HEK293 (cell line): Measurements from ENCODE around the gene LAMB4.

Experiments used
- CTCF ChIA-PET: fragments of 350-600 bp; formaldehyde crosslinking; extraction: SDS; loops from one replicate; lab custom pipeline; 2021; ENCODE audit warnings: antibody characterized with exemption; lab: Yijun Ruan, JAX
- POLR2A ChIA-PET: fragments of 300-600 bp; formaldehyde crosslinking; extraction: SDS; loops from one replicate; lab custom pipeline; 2020; ENCODE audit warnings: antibody characterized with exemption, inconsistent platforms; lab: Yijun Ruan, JAX
- H3K27ac ChIP-seq: fragments of 200-500 bp; sonication (Bioruptor generic); 2 replicates; pipeline ENCODE4 v1.5.1; 2014; ENCODE audit warnings: low read depth, low read length, control low read depth, inconsistent platforms; ENCODE audit errors: extremely low read depth
- H3K36me3 ChIP-seq, 2 experiments: fragments of 200-500 bp in 1 of 2; sonication (Bioruptor generic) in 1 of 2; 1 replicate in 1 of 2; 2 replicates in 1 of 2; pipeline ENCODE4 v1.5.1; 2014 to 2017; ENCODE audit warnings: inconsistent platforms in 2 of 2, low read length in 2 of 2; ENCODE audit not compliant: control insufficient read depth in 2 of 2, insufficient read depth in 1 of 2
- H3K4me1 ChIP-seq: fragments of 200-500 bp; sonication (Bioruptor generic); 2 replicates; pipeline ENCODE4 v1.5.1; 2014; ENCODE audit warnings: mild to moderate bottlenecking, low read length, inconsistent platforms; ENCODE audit not compliant: control insufficient read depth, insufficient read depth
- H3K4me3 ChIP-seq: 2 replicates; pipeline ENCODE4 v1.5.1; 2011; ENCODE audit warnings: low read depth, mild to moderate bottlenecking, control low read depth, low read length, moderate library complexity
- H3K9me3 ChIP-seq: fragments of 200-500 bp; sonication (Bioruptor generic); 2 replicates; pipeline ENCODE4 v1.5.1; 2014; ENCODE audit warnings: low read depth, low read length, inconsistent platforms; ENCODE audit not compliant: control insufficient read depth, insufficient read depth
- BCL11A ChIP-seq: fragments of 450-650 bp; formaldehyde crosslinking; IDR thresholded peaks from 2 replicates; pipeline ENCODE4 v1.5.1; 2016; ENCODE audit warnings: low read depth, missing biosample characterization, missing genetic modification characterization
- ELK4 ChIP-seq: IDR thresholded peaks from 2 replicates; pipeline ENCODE4 v1.6.1; 2011; ENCODE audit warnings: mild to moderate bottlenecking, low read depth, low read length, borderline replicate concordance
- GLI4 ChIP-seq: fragments of 450-650 bp; formaldehyde crosslinking; IDR thresholded peaks from 2 replicates; pipeline ENCODE4 v1.5.1; 2016; ENCODE audit warnings: missing biosample characterization, missing genetic modification characterization
- OSR2 ChIP-seq: fragments of 450-650 bp; formaldehyde crosslinking; IDR thresholded peaks from 2 replicates; pipeline ENCODE4 v1.5.1; 2016; ENCODE audit warnings: missing biosample characterization, missing genetic modification characterization
- OVOL3 ChIP-seq: fragments of 450-650 bp; formaldehyde crosslinking; IDR thresholded peaks from 2 replicates; pipeline ENCODE4 v1.5.1; 2016; ENCODE audit warnings: missing biosample characterization, missing genetic modification characterization
- PRDM10 ChIP-seq: fragments of 450-650 bp; formaldehyde crosslinking; IDR thresholded peaks from 2 replicates; pipeline ENCODE4 v1.5.1; 2016; ENCODE audit warnings: missing biosample characterization, missing genetic modification characterization
- ZNF292 ChIP-seq: fragments of 450-650 bp; formaldehyde crosslinking; IDR thresholded peaks from 2 replicates; pipeline ENCODE4 v1.5.1; 2016; ENCODE audit warnings: low read depth, missing biosample characterization, missing genetic modification characterization, borderline replicate concordance
- ZNF354C ChIP-seq: fragments of 450-650 bp; formaldehyde crosslinking; IDR thresholded peaks from 2 replicates; pipeline ENCODE4 v1.5.1; 2016; ENCODE audit warnings: missing biosample characterization, missing genetic modification characterization, low read depth, borderline replicate concordance
- ZNF37A ChIP-seq: fragments of 450-650 bp; IDR thresholded peaks from 2 replicates; pipeline ENCODE4 v1.5.1; 2018; ENCODE audit warnings: missing biosample characterization, missing genetic modification characterization
- ZNF529 ChIP-seq: fragments of 450-650 bp; formaldehyde crosslinking; IDR thresholded peaks from 2 replicates; pipeline ENCODE4 v1.5.1; 2017; ENCODE audit warnings: missing genetic modification characterization, missing biosample characterization; ENCODE audit not compliant: insufficient replicate concordance
- ZNF624 ChIP-seq: fragments of 450-650 bp; formaldehyde crosslinking; IDR thresholded peaks from 2 replicates; pipeline ENCODE4 v1.5.1; 2017; ENCODE audit warnings: missing biosample characterization, missing genetic modification characterization
- ZSCAN30 ChIP-seq: fragments of 450-650 bp; IDR thresholded peaks from 2 replicates; pipeline ENCODE4 v1.5.1; 2018; ENCODE audit warnings: missing biosample characterization, mild to moderate bottlenecking, missing genetic modification characterization, moderate library complexity
- TF ChIP-seq, protein P1 (sequence below): fragments of 450-650 bp; formaldehyde crosslinking; IDR thresholded peaks from 2 replicates; pipeline ENCODE4 v1.5.1; 2016; ENCODE audit warnings: missing biosample characterization, missing genetic modification characterization, low read depth
- TF ChIP-seq, protein P2 (sequence below): fragments of 450-650 bp; formaldehyde crosslinking; IDR thresholded peaks from 2 replicates; pipeline ENCODE4 v1.5.1; 2016; ENCODE audit warnings: missing biosample characterization, missing genetic modification characterization
- TF ChIP-seq, protein P3 (sequence below): fragments of 450-650 bp; formaldehyde crosslinking; IDR thresholded peaks from 2 replicates; pipeline ENCODE4 v1.5.1; 2016; ENCODE audit warnings: missing biosample characterization, missing genetic modification characterization

Gene LAMB4

GRCh38 chr7:108008827-108009226, 121.3 kb downstream of the LAMB4 start:
- TF ChIP-seq, protein P1, sequence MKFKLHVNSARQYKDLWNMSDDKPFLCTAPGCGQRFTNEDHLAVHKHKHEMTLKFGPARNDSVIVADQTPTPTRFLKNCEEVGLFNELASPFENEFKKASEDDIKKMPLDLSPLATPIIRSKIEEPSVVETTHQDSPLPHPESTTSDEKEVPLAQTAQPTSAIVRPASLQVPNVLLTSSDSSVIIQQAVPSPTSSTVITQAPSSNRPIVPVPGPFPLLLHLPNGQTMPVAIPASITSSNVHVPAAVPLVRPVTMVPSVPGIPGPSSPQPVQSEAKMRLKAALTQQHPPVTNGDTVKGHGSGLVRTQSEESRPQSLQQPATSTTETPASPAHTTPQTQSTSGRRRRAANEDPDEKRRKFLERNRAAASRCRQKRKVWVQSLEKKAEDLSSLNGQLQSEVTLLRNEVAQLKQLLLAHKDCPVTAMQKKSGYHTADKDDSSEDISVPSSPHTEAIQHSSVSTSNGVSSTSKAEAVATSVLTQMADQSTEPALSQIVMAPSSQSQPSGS (tag by site-specific recombination) = no peak
- TF ChIP-seq ZSCAN30 (tag by site-specific recombination) (no peak), ZNF624 (tag by site-specific recombination) (no peak), PRDM10 (no peak), ZNF292 (tag by site-specific recombination) (no peak)
- TF ChIP-seq, all 188 proteins: peak for 0
- H3K36me3 ChIP-seq = no peaks in the 10 kb centered on the region
- no peak overlapping the region for H3K27ac ChIP-seq
- ChIA-PET CTCF (no interaction called here), POLR2A (no interaction called here)
- H3K4me3 ChIP-seq = no peak overlapping the region
- H3K4me1 ChIP-seq = peaks cover 11% of the 10 kb centered on the region
- no peaks in the 10 kb centered on the region for H3K9me3 ChIP-seq

GRCh38 chr7:108008240-108008639, 121.9 kb downstream of the LAMB4 start:
- Histone ChIP-seq H3K4me1 (peaks cover 11% of the 10 kb centered on the region), H3K36me3 (no peaks in the 10 kb centered on the region), H3K9me3 (no peaks in the 10 kb centered on the region), H3K27ac (no peak overlapping the region), H3K4me3 (no peak overlapping the region)
- CTCF ChIA-PET = no interaction called here
- POLR2A ChIA-PET = no interaction called here
- TF ChIP-seq ZNF37A (no peak), ZNF354C (tag by site-specific recombination) (no peak), OVOL3 (tag by site-specific recombination) (no peak), OSR2 (tag by site-specific recombination) (no peak), ZNF529 (tag by site-specific recombination) (no peak), ELK4 (no peak), BCL11A (tag by site-specific recombination) (no peak), GLI4 (tag by site-specific recombination) (no peak)
- TF ChIP-seq, protein P2, sequence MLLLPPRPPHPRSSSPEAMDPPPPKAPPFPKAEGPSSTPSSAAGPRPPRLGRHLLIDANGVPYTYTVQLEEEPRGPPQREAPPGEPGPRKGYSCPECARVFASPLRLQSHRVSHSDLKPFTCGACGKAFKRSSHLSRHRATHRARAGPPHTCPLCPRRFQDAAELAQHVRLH = no peak
- TF ChIP-seq, protein P3, sequence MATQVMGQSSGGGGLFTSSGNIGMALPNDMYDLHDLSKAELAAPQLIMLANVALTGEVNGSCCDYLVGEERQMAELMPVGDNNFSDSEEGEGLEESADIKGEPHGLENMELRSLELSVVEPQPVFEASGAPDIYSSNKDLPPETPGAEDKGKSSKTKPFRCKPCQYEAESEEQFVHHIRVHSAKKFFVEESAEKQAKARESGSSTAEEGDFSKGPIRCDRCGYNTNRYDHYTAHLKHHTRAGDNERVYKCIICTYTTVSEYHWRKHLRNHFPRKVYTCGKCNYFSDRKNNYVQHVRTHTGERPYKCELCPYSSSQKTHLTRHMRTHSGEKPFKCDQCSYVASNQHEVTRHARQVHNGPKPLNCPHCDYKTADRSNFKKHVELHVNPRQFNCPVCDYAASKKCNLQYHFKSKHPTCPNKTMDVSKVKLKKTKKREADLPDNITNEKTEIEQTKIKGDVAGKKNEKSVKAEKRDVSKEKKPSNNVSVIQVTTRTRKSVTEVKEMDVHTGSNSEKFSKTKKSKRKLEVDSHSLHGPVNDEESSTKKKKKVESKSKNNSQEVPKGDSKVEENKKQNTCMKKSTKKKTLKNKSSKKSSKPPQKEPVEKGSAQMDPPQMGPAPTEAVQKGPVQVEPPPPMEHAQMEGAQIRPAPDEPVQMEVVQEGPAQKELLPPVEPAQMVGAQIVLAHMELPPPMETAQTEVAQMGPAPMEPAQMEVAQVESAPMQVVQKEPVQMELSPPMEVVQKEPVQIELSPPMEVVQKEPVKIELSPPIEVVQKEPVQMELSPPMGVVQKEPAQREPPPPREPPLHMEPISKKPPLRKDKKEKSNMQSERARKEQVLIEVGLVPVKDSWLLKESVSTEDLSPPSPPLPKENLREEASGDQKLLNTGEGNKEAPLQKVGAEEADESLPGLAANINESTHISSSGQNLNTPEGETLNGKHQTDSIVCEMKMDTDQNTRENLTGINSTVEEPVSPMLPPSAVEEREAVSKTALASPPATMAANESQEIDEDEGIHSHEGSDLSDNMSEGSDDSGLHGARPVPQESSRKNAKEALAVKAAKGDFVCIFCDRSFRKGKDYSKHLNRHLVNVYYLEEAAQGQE (tag by site-specific recombination) = no peak
